ENCODE data around the gene S100P.
A peak's percentile ranks its signal among the peaks of the same experiment; 100 is the strongest.
"Not testable (repeated sequence)": the region's sequence is repeated elsewhere in the genome, so short reads cannot be mapped to it uniquely, and the experiment has no call there.

S100P gene

GRCh38 chr4:6693231-6694176, at the start of gene S100P:
S100P (plus strand) TSS chr4:6693878; CDS start chr4:6693933, 55 bp downstream.
- no peak for DNase-seq (ENCODE audit: low read depth in 1 of 2, low spot score in 1 of 2)

- no peak for DNase-seq (ENCODE audit: low read depth in 1 of 2, low spot score in 1 of 2)
Measured at GRCh38 chr4:6644792-6645530, 48.7 kb upstream of the S100P start.

- DNase-seq (ENCODE audit: low read depth in 1 of 2, low spot score in 1 of 2), result no peak
Measured at GRCh38 chr4:6647169-6647568, 46.5 kb upstream of the S100P start.

GRCh38 chr4:6647582-6648230, 46.0 kb upstream of the S100P start:
- no peak for DNase-seq (ENCODE audit: low read depth in 1 of 2, low spot score in 1 of 2)

GRCh38 chr4:6649216-6649615, 44.5 kb upstream of the S100P start:
- no peak for DNase-seq (ENCODE audit: low read depth in 1 of 2, low spot score in 1 of 2)

GRCh38 chr4:6654211-6654610, 39.5 kb upstream of the S100P start:
- DNase-seq (ENCODE audit: low read depth in 1 of 2, low spot score in 1 of 2), result not testable (repeated sequence)

GRCh38 chr4:6655291-6655690, 38.4 kb upstream of the S100P start:
- DNase-seq (ENCODE audit: low read depth in 1 of 2, low spot score in 1 of 2), result not testable (repeated sequence)

- DNase-seq (ENCODE audit: low read depth in 1 of 2, low spot score in 1 of 2), result no peak
Measured at GRCh38 chr4:6655924-6656323, 37.8 kb upstream of the S100P start.

- DNase-seq (ENCODE audit: low read depth in 1 of 2, low spot score in 1 of 2), result no peak
Measured at GRCh38 chr4:6657242-6658208, 36.2 kb upstream of the S100P start.

GRCh38 chr4:6658209-6658595, 35.5 kb upstream of the S100P start:
- no peak for DNase-seq (ENCODE audit: low read depth in 1 of 2, low spot score in 1 of 2)

GRCh38 chr4:6658597-6659075, 35.0 kb upstream of the S100P start:
- peak; percentile 14 to 23 for DNase-seq (ENCODE audit: low read depth in 1 of 2, low spot score in 1 of 2)

GRCh38 chr4:6659897-6660296, 33.8 kb upstream of the S100P start:
- DNase-seq (ENCODE audit: low read depth in 1 of 2, low spot score in 1 of 2), result no peak

GRCh38 chr4:6660430-6660829, 33.2 kb upstream of the S100P start:
- DNase-seq (ENCODE audit: low read depth in 1 of 2, low spot score in 1 of 2), result no peak

GRCh38 chr4:6662591-6662990, 31.1 kb upstream of the S100P start:
- no peak for DNase-seq (ENCODE audit: low read depth in 1 of 2, low spot score in 1 of 2)

GRCh38 chr4:6663596-6664393, 29.9 kb upstream of the S100P start:
- DNase-seq (ENCODE audit: low read depth in 1 of 2, low spot score in 1 of 2), result no peak

GRCh38 chr4:6665320-6665654, 28.4 kb upstream of the S100P start:
- DNase-seq (ENCODE audit: low read depth in 1 of 2, low spot score in 1 of 2), result no peak

- DNase-seq (ENCODE audit: low read depth in 1 of 2, low spot score in 1 of 2), result no peak
Measured at GRCh38 chr4:6668391-6668790, 25.3 kb upstream of the S100P start.

GRCh38 chr4:6671648-6672047, 22.0 kb upstream of the S100P start:
- DNase-seq (ENCODE audit: low read depth in 1 of 2, low spot score in 1 of 2), result no peak

GRCh38 chr4:6672131-6672530, 21.5 kb upstream of the S100P start:
- DNase-seq (ENCODE audit: low read depth in 1 of 2, low spot score in 1 of 2), result no peak
